Parathyroid adenoma (tissue), 2 donors: Measurements from ENCODE around the gene PCDH9.

ENCODE experiments used
- H2AFZ ChIP-seq: fragments of 300-600 bp; sonication (generic); one replicate; pipeline ENCODE4 v1.7.0; 2017; ENCODE audit warnings: antibody characterized with exemption, mild to moderate bottlenecking
- H3K27ac ChIP-seq: fragments of 300-600 bp; sonication (generic); one replicate; pipeline ENCODE4 v1.7.0; 2017
- H3K27me3 ChIP-seq: fragments of 300-600 bp; sonication (generic); one replicate; pipeline ENCODE4 v1.7.0; 2017; ENCODE audit warnings: low read length; ENCODE audit not compliant: control insufficient read depth, insufficient read depth
- H3K36me3 ChIP-seq: fragments of 300-600 bp; sonication (generic); one replicate; pipeline ENCODE4 v1.7.0; 2017; ENCODE audit warnings: low read length; ENCODE audit not compliant: control insufficient read depth, insufficient read depth
- H3K4me1 ChIP-seq: fragments of 300-600 bp; sonication (generic); one replicate; pipeline ENCODE4 v1.7.0; 2017; ENCODE audit warnings: control low read depth
- H3K4me2 ChIP-seq: fragments of 300-600 bp; sonication (generic); one replicate; pipeline ENCODE4 v1.7.0; 2017; ENCODE audit warnings: low read length
- H3K4me3 ChIP-seq: fragments of 300-600 bp; sonication (generic); one replicate; pipeline ENCODE4 v1.7.0; 2017; ENCODE audit warnings: low read depth, low read length
- H3K79me2 ChIP-seq: fragments of 300-600 bp; sonication (generic); one replicate; pipeline ENCODE4 v1.7.0; 2017; ENCODE audit warnings: control low read depth
- H3K9ac ChIP-seq: fragments of 300-600 bp; sonication (generic); one replicate; pipeline ENCODE4 v1.7.0; 2017; ENCODE audit warnings: mild to moderate bottlenecking
- H3K9me3 ChIP-seq: fragments of 300-600 bp; sonication (generic); one replicate; pipeline ENCODE4 v1.7.0; 2017; ENCODE audit warnings: low read length; ENCODE audit not compliant: control insufficient read depth
- TF ChIP-seq, protein P1 (sequence below): fragments of 300-600 bp; sonication (generic); IDR thresholded peaks from one replicate; pipeline ENCODE4 v1.7.0; 2017; ENCODE audit warnings: antibody characterized with exemption, mild to moderate bottlenecking
- donor health status: primary hyperparathyroidism.

Gene PCDH9

DNA sequence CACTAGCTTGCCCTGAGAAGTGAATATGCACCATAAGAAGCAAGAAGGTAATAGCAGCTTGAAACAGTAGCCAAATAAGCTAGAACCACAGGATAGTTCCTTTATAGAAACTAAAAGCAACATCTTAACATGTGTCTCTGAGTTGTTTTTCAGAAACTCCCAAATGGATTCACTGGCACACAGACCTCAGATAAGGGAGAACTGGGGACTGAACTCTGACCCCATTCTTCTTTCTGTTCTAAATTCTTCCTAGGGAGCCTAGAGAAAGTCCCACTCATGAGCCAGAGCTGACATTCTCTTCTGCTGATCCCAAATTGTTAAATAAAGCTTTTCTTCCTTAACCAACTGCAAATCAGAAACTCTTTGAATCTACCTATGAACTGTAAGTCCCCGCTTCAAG, 146.1 kb downstream of the PCDH9 start:
- H3K4me3 ChIP-seq = no peak overlapping the region
- TF ChIP-seq, protein P1, sequence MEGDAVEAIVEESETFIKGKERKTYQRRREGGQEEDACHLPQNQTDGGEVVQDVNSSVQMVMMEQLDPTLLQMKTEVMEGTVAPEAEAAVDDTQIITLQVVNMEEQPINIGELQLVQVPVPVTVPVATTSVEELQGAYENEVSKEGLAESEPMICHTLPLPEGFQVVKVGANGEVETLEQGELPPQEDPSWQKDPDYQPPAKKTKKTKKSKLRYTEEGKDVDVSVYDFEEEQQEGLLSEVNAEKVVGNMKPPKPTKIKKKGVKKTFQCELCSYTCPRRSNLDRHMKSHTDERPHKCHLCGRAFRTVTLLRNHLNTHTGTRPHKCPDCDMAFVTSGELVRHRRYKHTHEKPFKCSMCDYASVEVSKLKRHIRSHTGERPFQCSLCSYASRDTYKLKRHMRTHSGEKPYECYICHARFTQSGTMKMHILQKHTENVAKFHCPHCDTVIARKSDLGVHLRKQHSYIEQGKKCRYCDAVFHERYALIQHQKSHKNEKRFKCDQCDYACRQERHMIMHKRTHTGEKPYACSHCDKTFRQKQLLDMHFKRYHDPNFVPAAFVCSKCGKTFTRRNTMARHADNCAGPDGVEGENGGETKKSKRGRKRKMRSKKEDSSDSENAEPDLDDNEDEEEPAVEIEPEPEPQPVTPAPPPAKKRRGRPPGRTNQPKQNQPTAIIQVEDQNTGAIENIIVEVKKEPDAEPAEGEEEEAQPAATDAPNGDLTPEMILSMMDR = no peak
- no peak overlapping the region for H2AFZ ChIP-seq
- H3K9ac ChIP-seq = no peak overlapping the region
- no peak overlapping the region for H3K4me2 ChIP-seq
- H3K27ac ChIP-seq = no peak overlapping the region
- H3K36me3 ChIP-seq = no peaks in the 10 kb centered on the region
- H3K4me1 ChIP-seq = no peaks in the 10 kb centered on the region
- H3K79me2 ChIP-seq = no peaks in the 10 kb centered on the region
- no peaks in the 10 kb centered on the region for H3K9me3 ChIP-seq
- no peaks in the 10 kb centered on the region for H3K27me3 ChIP-seq

DNA sequence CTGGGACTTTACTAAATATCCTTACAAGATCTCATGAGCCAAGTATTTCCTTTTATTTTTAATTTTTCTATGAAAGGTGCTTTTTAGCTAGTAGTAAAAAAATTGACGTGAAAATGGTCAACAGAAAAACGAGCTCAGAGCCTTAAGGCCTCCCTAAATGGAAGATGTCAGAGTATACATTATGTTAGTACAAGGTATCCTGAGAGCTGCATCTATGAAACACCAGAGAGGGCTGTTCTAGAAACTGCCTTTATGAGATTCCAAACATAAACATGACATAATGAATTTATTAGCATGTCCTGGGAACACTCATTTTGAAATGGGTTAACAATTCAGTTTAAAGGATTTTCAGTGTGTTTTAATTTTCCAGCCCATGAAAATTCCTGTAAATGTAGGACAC, 146.6 kb downstream of the PCDH9 start:
- no peaks in the 10 kb centered on the region for H3K36me3 ChIP-seq
- no peaks in the 10 kb centered on the region for H3K4me1 ChIP-seq
- H3K27me3 ChIP-seq = no peaks in the 10 kb centered on the region
- H3K4me3 ChIP-seq = no peak overlapping the region
- no peaks in the 10 kb centered on the region for H3K79me2 ChIP-seq
- no peaks in the 10 kb centered on the region for H3K9me3 ChIP-seq
- no peak overlapping the region for H3K9ac ChIP-seq
- no peak overlapping the region for H2AFZ ChIP-seq
- TF ChIP-seq, protein P1 = no peak
- H3K27ac ChIP-seq = no peak overlapping the region
- no peak overlapping the region for H3K4me2 ChIP-seq

DNA sequence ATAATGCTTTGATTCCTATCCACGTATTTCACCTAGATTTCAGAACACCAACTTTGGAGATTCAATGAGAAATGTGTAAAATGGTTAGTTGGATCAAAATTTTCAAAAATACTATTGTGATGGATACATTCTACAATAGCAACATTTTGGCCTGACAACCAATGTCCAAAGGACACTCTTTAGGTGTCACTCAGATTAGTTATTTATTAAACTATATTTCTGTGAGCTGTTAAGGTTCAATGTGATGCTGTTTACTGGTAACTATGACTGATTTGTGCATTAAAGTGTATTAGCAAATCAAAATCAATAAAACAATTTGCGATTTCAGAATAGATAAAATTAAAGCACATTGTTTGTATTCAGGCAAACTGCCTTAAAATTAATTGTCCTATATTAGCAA, 149.8 kb downstream of the PCDH9 start:
- H3K4me1 ChIP-seq = no peaks in the 10 kb centered on the region
- no peaks in the 10 kb centered on the region for H3K79me2 ChIP-seq
- TF ChIP-seq, protein P1 = no peak

DNA sequence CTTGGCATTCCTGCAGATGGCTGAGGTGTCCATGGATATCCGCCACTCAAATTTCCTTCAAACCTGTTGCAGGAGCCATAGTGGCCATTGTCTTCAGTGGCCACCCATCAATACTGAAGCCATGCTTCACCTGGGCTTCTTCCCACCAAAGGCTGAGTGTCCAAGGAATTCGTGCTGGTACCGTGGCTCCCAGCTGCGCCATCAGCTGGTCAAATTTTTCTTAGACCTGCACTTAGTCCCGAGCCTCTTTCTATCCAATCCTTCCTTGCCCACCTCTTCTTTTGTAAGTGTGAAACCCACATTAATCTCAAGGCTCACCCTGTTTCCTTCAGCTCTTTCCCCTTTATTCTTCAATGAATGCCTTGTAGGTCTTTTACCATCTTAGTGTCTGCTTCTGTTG, 152.1 kb downstream of the PCDH9 start:
- TF ChIP-seq, protein P1 = no peak
- no peaks in the 10 kb centered on the region for H3K36me3 ChIP-seq
- H3K27ac ChIP-seq = no peak overlapping the region
- no peak overlapping the region for H3K4me2 ChIP-seq
- H3K9ac ChIP-seq = no peak overlapping the region
- no peak overlapping the region for H3K4me3 ChIP-seq
- no peaks in the 10 kb centered on the region for H3K27me3 ChIP-seq
- H3K4me1 ChIP-seq = no peaks in the 10 kb centered on the region
- H2AFZ ChIP-seq = no peak overlapping the region
- H3K79me2 ChIP-seq = no peaks in the 10 kb centered on the region
- H3K9me3 ChIP-seq = no peaks in the 10 kb centered on the region

More for the DNA sequence above, 149.8 kb downstream of the PCDH9 start:
- H3K27ac ChIP-seq = no peak overlapping the region
- H3K36me3 ChIP-seq = no peaks in the 10 kb centered on the region
- H3K4me2 ChIP-seq = no peak overlapping the region
- H3K9ac ChIP-seq = no peak overlapping the region
- H3K9me3 ChIP-seq = no peaks in the 10 kb centered on the region
- no peak overlapping the region for H2AFZ ChIP-seq
- no peaks in the 10 kb centered on the region for H3K27me3 ChIP-seq
- H3K4me3 ChIP-seq = no peak overlapping the region

DNA sequence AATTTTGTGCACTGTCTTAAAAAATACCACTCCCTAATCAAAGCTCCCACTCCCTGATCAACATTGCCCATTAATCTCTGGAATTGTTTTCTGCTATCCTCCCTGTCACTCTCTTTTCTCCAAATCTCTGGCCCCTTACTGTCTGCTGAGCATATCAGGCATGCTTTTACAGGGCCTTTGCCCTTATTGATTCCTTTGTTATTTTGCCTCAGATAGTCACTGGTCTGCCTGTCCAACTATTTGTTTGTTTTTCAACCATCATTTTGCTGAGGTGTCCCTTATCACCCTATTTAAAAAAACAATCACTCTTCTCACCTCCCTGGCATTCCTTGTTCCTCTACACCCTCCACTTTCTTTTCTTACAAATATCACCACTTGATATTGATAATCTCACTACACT, 153.0 kb downstream of the PCDH9 start:
- H3K4me2 ChIP-seq = no peak overlapping the region
- no peaks in the 10 kb centered on the region for H3K27me3 ChIP-seq
- TF ChIP-seq, protein P1 = no peak
- H3K9ac ChIP-seq = no peak overlapping the region
- no peak overlapping the region for H3K27ac ChIP-seq
- no peaks in the 10 kb centered on the region for H3K79me2 ChIP-seq
- no peak overlapping the region for H3K4me3 ChIP-seq
- no peaks in the 10 kb centered on the region for H3K36me3 ChIP-seq
- no peak overlapping the region for H2AFZ ChIP-seq
- no peaks in the 10 kb centered on the region for H3K4me1 ChIP-seq
- H3K9me3 ChIP-seq = no peaks in the 10 kb centered on the region
